ENCODE results near the gene ABTB1.

DNA sequence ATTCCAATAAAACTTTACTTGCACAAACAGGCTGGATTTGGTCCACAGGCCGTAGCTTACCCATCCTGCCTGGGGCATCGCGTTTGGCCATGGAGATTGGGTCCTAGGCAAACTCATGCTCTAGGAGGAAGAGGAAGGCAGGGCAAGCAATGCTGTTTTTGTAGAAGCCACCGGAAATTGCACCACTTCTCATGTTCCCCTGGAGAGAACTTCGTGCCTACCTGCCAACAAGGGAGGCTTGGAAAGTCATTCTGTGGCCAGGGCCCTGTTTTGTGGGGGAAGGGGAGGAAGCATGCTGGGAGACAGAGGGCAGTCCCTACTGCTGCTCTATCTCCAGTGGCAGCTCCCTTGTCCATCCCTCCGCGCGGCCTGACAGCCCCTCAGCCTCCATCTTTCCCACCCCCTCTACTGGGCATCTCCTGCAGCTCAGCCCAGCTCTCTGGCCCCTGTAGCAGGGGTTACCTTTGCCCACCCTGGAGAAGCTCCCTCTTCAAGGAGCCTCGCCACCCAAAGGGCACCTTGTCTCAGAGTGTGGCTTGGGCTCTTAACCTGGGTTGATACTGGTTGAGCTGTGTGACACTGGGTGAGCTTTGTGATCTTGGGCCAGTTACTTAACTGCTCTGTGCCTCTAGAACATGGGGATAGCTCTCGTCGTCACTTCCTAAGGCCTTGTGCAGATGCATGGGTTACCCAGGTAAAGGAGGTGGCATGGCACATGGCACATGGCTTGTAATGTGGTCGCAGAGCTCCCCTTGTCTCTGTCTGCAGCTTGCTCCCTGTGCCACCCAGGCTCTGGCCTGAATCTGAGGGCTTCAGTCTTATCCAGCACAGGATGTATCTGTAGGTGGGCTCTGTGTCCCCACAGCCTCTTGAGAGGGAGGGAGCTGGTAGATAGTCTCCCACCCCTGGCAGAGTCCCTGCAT, 6.1 kb downstream of the ABTB1 start:
- TF ChIP-seq POLR2A (IDR thresholded peaks at IDR 0.05) (no peak), CTCF (IDR thresholded peaks at IDR 0.05) (no peak), POLR2AphosphoS5 (IDR thresholded peaks at IDR 0.05) (no peak)
